T-helper 1 cell treated with Interleukin-12 subunit alpha and Interleukin-12 subunit beta and Interleukin-4 antibody, amounts not matched to agents 30 ng/mL and 1 ng/mL, for 36 hours (primary cell): Measurements from ENCODE around the gene HAVCR1. TPM values are rescaled to one million over a fixed set of nuclear protein-coding genes. Genes with fewer than 3 reads are reported as not detected.
"Not testable (repeated sequence)": the region's sequence is repeated elsewhere in the genome, so short reads cannot be mapped to it uniquely, and the experiment has no call there.

Experiments
- intact Hi-C: fragments of 100-400 bp; cut with micrococcal nuclease; formaldehyde crosslinking; loops from one replicate; pipeline ENCODE4 v1.15.1; 2024
- total RNA-seq: library from RNA; stranded (reverse); gene quantifications from 2 replicates; pipeline ENCODE4 v1.2.3, GENCODE V29; 2022

HAVCR1 gene
- 9.3 and 10.2 TPM in 2 replicates for total RNA-seq

DNA sequence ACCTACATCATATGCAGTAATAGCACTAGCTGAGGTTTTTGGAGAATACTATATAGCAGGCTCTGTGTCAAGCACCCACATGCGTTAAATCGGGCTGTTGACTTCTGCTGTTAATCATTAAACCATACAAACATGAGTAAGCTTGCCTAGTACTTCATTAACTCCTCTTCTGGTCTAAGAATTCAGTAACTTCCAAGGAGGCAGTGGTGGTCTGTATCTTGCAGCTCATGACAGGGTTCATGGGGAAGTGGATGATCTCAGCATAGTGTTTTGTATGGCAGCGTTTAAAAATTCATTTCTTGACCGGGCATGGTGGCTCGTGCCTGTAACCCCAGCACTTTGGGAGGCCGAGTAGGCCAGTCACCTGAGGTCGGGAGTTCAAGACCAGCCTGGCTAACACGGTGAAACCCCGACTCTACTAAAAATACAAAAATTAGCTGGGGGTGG is at the start of gene HAVCR1:
HAVCR1 (minus strand) TSS at position 24 of the 447 bp plus-strand sequence. CDS start 1,173 bp downstream, outside the sequence.
- intact Hi-C loops = no loop called here

DNA sequence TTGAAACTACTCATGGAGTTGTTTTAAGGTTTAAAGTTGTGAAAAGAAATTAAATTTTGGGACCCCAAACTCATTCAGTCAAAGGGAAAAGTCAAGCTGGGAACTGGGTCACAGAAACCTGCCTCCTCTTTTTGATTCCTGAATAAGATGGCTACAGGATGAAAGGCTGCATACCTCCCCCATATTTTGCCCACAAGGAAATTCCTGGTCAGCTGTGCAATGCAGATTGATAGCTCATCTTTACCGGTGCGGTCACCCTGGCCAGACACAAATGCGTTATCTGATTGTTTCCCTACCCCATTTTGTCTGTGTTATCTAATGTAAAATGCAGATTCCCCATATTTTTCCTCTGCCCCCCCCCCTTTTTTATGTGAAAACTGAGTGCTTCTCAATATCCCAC is 48.6 kb upstream of the HAVCR1 start:
- intact Hi-C loops = no loop called here

DNA sequence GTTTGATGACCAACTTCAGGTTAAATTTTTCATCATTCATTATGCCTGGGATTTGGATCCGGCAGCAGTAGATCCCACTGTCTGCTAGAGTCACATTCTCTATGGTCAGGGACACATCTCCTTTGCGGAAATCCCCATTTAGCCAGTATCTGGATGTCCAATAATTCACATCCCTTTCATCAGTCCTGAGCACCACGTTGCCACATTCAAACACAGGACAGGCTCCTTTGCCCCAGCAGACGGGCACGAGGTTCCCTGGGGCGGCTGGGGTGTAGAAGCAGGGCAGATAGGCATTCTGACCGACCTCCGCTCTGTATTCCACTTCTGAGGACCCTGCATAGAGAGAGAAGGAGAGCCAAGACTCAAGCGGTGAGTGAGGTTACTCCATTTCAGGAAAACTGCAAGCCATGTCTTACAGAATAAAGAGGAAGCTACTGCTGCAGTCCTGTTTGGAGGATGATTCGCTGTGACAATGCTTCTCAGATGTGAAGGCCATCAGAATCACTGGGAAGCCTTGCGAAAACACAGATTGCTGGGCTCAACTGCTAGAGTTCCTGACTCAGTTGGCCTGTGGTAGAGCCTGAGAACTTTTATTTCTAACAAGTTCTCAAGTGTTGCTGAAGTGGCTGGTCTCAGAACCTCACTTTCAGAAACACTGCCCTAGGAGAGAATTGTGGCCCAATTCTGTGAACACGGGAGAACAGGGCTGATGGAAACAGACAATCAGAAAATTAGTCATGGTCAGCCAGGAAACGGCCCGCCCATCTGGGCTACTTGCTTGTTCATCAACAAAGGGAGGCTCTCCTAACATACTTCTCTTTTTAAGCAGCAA is 47.9 kb upstream of the HAVCR1 start:
- intact Hi-C loops = no loop called here

DNA sequence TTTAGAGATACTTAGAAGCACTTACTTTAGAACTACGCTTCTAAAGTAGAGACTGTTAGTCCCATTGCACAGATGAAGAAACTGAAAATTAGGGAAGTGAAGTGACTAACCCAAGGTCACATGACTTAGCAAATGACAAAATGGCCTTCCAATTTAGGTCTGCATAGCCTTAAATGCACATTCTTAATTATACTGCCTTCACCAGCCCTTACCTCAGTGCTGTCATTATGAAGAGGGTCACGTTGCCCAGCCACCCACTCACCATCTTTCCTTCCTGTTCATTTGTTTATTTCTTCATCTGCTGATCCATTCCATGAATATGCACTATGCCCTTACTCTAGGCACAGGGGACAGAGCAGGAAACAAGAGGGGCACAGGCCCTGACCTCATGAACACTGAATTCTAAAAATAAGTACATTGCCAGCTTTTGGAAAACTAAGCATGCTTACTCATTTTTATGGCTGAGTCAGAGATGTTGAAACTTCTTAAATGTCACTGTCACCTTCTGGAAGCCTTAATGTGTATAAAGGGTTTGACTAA is 41.3 kb upstream of the HAVCR1 start:
- intact Hi-C loops = loop anchor here (1.0 to 2.0 kb wide), 3 partner anchors 9 to 180 kb away; partner anchors contain the start of gene HAVCR2

DNA sequence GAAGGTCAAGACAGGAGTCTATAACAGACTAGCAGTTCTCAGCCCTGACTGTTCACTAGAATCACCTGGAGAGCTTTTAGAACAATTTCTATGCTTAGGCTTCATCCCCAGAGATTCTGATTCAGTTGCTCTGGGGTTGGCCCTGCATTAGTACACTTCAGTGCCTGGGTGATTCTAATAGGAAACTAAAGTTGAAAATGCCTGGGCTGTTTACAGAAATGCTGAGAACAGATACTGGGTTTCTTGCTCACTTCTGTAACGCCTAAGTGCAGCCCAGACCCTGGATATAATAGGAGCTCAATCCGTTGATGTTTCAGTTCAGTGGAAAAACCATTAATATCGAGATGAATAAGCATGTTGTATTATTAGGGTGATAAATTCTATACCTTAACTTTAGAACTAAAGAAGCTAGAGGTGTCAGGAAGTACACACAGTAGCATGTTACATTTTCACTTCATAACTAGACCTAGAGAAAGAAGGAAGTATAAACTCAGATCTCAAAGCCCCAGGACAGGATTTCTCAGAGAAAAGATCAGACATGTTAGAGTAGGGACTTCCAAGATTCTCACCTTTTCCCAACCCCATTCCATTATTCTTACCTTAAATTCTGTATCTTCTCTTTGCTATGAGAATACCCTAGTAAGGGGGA is 29.6 kb upstream of the HAVCR1 start:
- intact Hi-C loops = no loop called here

DNA sequence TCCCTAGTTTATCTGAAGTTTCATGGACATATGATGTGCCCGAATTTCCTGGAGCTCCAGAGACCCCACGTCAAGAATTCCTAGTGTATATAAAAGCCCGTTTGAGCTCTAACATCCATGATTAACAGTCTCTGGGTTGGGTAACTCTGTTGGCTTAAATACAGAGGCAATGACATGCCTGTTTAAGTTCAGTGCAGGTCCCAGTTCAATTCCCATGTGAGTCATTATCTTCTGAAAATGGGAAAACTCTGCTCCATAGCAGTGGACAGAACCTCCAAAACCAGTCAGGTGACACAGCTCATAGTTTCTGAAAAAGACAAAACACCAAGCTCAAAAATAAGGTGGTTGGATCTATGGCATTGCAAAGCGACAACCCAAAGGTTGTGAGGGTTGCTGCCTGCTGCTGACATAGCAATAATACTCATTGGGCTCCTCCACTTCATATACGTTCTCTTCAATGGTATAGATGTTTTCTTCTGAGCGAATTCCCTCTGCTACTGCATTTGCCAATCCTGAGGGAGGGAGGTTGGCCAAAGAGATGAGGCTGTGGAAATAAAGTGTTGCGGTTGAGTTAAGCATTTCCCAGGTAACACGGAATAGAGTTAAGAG is 27.9 kb upstream of the HAVCR1 start:
- intact Hi-C loops = loop anchor here (2.0 kb wide), 1 partner anchor 14 kb away; no protein-coding TSS in a partner anchor

DNA sequence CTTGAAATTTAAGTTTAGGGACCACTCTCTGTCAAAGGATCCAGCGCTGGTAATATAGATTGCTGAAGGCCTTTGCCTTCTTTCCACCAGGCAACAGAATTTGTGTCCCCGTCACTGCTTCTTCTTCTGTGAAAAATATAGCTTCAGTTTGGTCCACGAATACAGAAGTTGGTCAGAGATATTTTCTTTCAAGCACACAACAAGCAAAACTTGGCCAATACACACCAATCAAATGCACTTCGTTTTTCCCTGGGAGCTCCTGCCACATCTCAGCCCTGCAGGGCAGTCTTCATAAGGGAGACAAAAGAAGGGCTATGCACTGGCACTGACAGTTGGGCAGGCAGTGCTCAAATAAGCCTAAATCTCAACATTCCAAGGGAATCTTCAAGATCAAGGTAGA is 27.0 kb upstream of the HAVCR1 start:
- intact Hi-C loops = loop anchor here (2.0 kb wide), 1 partner anchor 15 kb away; no protein-coding TSS in a partner anchor

DNA sequence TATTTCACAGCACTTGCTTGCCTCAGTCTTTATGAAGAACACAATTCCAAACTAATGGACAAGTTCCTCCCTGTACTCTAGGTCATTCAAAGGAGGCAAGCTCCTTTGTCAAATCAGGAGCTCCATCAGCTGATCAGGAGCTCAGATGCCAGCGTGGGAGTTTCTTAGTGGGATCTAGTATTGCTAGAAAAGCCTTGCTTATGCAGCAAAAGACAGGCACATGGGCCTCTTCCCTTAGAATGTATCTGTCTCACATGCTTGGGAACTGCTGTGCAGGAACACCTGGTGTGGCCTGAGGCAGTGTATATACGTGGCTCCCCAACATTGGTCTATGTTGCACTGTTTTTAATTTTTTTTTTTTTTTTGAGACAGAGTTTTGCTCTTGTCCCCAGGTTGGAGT is 21.4 kb upstream of the HAVCR1 start:
- intact Hi-C loops = no loop called here

DNA sequence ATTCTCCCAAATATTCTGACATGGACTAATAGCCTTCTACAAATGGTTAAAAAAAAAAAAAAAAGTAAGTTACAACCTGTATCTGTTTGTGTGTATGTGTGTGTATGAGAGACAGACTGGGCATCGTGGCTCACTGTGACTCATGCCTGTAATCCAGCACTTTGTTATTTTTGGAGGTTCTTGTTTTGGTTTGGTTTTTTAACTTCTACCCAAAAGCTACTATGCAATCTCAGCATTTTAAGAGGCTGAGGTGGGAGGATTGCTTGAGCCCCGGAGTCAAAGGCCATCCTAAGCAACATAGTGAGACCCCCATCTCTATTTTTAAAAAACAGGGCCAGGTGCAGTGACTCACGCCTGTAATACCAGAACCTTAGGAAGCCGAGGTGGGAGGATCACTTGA is 17.6 kb upstream of the HAVCR1 start:
- intact Hi-C loops = loop anchor here (1.0 to 2.0 kb wide), 2 partner anchors 51 to 156 kb away; no protein-coding TSS in a partner anchor

DNA sequence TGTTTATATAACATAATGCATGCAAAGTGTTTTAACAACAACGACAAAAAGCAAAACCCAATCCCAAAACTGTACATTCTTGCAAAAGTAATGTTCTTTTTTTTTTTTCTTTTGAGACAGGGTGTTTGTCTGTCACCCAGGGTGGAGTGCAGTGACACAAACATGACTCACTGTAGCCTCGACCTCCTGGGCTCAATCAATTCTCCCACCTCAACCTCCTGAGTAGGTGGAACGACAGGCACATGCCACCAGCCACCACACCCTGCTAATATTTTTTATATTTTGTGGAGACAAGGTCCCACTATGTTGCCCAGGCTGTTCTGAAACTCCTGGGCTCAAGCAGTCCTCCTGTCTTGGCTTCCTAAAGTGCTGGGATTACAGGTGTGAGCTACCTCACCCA is 13.6 kb upstream of the HAVCR1 start:
- intact Hi-C loops = no loop called here

DNA sequence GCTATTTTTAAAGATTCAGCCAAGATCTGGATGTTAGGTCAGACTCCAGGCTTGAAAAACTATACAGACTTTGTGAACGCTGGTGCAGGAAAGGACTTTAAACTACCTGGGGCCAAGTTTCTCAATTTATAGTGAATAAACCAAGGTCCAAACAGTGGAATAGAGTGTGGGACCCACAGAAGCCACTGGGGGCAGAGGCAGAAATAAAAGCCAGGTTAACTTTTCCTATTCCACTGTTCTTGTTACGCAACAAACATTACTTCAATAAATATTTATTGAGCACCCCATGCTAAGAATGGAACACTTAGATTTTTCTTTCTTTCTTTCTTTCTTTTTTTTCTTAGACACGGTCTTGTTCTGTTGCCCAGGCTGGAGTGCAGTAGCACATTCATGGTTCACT is 11.0 kb upstream of the HAVCR1 start:
- intact Hi-C loops = no loop called here

DNA sequence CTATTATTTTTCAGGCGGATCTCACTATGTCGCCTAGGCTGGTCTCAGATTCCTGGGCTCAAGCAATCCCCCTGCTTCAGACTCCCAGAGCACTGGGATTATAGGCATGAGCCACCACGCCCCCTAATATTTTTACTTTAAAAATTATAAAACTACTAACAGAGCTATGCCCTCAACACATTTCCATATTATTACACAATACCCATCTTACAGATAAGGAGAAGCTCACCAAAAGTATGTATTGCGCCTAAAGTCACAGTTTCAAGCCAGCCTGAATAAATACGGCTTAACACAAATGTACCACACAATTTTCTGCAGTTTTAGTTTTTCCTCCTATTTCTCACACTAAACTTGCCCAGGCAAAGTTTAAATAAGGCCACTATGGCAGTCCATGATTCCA is 9.9 kb upstream of the HAVCR1 start:
- intact Hi-C loops = no loop called here

DNA sequence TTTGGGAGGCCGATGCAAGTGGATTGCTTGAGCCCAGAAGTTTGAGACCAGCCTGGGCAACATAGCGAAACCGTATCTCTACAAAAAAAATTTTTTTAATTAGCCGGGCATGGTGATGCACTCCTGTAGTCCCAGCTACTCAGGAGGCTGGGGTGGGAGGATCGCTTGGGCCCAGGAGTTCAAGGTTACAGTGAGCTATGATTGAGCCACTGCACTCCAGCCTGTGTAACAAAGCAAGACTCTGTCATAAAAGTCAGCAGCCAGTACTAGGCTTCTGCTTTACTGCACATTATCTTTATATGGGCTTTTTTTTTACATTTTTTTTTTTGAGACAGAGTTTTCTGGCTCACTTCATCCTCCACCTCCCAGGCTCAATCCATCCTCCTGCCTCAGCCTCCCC is 9.4 kb upstream of the HAVCR1 start:
- intact Hi-C loops = no loop called here

DNA sequence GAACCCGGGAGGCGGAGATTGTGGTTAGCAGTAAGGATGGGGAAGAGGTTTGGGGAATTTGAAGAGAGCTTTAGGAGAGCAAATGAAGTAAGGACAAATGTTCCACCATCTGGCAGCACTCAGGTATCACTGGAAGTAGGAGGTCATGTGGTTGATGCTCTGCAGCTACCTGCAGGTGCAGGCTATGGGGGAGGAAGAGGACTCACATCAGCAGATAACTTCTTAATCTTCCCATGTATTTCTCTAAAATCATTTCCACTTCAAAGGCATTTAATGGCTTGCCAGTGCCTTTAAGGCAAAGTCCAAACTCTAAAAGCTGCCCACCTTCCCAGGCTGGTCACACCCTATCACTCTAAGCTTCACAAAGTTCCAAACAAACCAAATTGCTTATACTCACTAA is 8.1 kb upstream of the HAVCR1 start:
- intact Hi-C loops = no loop called here

DNA sequence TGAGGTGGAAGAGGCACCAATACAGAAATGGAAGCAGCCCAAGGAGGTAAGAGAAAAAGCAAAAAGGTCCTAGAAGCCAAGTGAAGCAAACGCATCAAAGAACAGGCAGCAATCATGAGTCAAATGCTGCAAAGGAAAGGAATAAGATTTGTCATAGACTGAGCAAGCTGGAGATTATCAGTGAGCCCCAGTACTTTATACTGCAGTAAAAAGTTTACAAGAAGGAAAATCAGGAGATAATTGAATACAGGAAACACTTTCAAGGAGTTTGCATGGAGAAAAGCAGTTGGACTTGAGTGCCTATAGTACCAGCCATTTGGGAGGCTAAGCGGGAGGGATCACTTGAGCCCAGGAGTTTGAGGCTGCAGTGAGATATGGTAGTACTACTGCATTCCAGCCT is 7.2 kb upstream of the HAVCR1 start:
- intact Hi-C loops = no loop called here

DNA sequence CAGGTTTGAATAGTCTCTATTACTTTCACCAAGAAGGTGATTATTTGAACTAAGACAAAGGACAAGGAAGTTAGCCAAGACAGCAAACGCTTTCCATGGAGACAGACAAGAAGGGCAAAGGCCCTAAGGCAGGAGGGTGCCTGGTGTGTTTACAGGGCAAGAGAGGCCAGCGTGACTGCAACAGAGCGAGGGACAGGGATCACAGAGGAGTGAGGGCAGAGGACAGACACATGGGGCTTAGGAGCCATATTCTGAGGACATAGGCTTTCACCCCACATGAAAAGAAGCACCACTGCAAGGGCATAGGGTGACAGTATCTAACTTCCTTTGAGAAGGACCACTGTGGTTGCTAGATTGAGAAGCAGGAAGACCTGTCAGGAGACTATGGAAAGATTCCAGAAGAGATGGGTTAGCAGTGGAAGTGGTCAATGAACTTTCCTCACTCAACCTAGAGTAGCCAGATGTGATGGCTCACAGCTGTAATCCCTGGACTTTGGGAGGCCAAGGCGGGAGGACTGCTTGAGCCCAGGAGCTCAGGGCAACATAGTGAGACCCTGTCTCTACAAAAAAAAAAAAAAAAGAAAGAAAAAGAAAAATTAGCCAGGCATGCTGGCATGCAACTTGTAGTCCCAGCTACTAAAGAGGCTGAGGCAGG is 5.0 kb upstream of the HAVCR1 start:
- intact Hi-C loops = no loop called here

DNA sequence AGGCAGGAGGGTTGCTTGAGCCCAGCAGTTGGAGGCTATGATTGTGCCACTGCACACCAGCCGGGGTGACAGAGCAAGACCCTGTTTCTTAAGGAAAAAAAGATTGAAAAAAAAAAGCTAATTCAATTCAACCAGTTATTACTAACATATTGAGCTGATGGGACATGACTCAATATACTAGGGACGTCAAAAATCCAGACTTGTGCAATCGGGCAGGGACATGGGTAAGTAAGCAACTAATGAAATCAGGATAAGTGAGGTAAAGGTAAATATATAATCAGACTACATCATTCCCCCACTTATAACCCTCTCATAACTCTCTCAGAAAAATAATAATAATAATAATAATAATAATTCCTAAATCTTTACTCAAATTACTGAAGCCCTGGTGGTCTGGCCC is 975 bp upstream of the HAVCR1 start:
- intact Hi-C loops = no loop called here

DNA sequence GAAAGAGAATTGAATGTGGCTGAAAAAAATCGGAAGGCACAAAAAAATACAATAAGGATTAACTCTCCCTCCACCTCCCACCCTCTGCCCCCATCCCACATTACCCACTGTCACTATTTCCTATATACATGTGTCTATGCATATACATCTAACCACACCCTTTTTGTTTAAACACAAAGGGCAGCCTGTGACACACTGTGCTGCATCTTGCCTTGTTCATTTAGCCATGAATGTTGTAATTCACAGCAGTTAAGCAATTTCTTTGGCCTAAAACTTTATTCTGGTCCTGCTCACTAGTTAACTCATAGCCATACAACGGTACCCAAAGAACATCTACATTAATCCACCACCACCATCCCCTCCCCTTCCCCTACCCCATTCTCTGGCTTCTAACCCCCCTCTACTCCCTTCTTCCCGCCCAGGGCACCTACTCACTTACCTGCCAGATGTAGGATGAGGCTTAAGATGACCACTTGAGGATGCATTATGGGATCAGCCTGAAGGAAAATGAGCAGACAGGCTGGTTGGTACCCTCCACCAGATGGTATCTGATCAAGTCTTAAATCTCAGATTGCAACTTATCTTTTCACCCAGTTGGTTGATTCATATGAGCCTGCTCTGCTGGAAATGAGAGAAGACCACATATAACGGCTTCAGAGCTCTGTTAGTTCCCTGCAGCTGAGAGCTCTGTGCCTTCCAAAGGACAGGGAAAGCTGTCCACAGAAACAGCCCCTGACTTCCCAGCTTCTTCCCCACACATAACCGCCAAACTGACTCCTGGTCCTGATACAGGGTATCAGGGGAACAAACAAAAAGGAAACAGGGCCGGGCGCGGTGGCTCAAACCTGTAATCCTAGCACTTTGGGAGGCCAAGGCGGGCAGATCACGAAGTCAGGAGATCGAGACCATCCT is 1.2 kb downstream of the HAVCR1 start:
- intact Hi-C loops = no loop called here

DNA sequence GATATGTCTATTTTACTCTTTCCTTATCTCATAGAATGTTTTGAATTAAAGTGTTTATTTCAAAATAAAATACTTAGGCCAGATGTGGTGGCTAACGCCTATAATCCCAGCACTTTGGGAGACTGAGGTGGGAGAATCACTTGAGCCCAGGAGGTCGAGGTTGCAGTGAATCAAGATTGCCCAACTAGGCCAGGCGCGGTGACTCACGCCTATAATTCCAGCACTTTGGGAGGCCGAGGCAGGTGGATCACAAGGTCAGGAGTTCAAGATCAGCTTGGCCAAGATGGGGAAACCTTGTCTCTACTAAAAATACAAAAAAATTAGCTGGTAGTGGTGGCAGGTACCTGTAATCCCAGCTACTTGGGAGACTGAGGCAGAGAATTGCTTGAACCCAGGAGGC is 2.1 kb downstream of the HAVCR1 start:
- intact Hi-C loops = not testable (repeated sequence)

DNA sequence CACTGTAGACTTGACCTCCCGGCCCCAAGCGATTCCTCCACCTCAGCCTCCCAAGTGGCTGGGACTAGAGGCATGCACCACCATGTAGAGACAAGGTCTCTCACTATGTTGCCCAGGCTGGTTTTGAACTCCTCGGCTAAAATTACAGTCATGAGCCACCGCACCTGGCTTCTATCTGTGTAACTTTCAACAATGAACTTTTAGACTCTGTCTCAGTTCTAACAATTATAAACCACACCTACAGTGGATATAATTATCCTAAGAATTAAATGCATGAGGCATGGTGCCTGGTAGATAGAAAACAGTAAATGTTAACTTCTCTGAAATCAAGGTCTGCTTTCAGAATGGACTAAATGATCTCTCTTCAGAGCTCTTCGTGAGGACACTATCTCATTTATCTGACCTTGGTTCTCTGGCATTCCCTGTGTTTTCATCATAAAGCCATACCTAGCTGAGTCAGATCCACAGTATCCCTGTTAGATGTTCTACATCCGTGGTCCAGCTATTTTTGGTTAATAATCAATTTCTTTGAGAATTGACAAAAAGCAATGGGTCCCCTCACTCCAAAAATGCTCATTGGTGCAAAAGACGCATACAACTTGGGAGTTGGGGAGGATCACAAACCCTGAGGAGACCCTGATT is 7.2 kb downstream of the HAVCR1 start:
- intact Hi-C loops = loop anchor here (2.0 kb wide), 1 partner anchor 21 kb away; no protein-coding TSS in a partner anchor
